ENCODE measurements around the gene ZNF770.

DNA sequence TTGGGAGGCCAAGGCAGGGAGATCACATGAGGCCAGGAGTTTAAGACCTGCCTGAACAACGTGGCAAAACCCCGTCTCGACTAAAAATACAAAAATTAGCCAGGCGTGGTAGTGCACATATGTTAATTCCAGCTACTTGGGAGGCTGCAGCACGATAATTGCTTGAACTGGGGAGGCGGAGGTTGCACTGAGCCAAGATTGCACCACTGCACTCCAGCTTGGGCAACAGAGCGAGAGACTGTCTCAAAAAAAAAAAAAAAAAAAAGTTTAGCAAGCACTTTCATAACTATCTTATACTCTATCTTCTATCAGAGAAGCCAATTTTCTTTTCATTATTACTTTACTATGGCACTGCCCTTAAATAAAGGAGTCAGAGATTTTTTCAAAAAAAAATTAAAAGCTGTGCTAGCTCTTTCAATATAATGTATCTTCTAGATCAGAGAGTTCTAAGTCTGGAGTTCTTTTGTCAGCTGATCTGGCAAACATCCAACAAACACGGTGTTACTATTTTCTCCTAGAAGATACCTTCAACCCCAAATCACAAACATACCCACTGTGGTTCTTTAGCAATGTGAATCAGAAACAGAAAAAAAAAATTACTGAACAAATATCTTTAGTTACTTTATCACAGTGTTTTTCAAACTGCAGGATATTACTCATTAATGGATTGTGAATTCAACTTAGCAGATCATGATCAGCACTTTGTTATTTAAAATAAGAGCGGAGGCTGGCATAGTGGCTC lies 3.0 kb downstream of the ZNF770 start:
- TF ChIP-seq, protein P1, sequence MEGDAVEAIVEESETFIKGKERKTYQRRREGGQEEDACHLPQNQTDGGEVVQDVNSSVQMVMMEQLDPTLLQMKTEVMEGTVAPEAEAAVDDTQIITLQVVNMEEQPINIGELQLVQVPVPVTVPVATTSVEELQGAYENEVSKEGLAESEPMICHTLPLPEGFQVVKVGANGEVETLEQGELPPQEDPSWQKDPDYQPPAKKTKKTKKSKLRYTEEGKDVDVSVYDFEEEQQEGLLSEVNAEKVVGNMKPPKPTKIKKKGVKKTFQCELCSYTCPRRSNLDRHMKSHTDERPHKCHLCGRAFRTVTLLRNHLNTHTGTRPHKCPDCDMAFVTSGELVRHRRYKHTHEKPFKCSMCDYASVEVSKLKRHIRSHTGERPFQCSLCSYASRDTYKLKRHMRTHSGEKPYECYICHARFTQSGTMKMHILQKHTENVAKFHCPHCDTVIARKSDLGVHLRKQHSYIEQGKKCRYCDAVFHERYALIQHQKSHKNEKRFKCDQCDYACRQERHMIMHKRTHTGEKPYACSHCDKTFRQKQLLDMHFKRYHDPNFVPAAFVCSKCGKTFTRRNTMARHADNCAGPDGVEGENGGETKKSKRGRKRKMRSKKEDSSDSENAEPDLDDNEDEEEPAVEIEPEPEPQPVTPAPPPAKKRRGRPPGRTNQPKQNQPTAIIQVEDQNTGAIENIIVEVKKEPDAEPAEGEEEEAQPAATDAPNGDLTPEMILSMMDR (IDR thresholded peaks at IDR 0.05; ENCODE audit: low read depth, low read length) = no peak
- no peak for TF ChIP-seq EZH2phosphoT487 (IDR thresholded peaks at IDR 0.05; ENCODE audit: low read depth)

All from OCI-LY3 (cell line).